A172 (cell line): Measurements from ENCODE around the gene ADGRV1. TPM values are rescaled to one million over a fixed set of nuclear protein-coding genes. Genes with fewer than 3 reads are reported as not detected.

Experiments used
- DNase-seq: peaks from one replicate; pipeline ENCODE4 v3.0.0-alpha.2; 2015; ENCODE audit warnings: low spot score
- total RNA-seq: library from RNA; depleted of rRNA; stranded (reverse); fragments of >200 nt; shearing (Covaris generic); gene quantifications from 2 replicates; pipeline ENCODE4 v1.2.3, GENCODE V29; 2014

ADGRV1 gene
- total RNA-seq, 1 experiment from 2014 or later: not detected

DNA sequence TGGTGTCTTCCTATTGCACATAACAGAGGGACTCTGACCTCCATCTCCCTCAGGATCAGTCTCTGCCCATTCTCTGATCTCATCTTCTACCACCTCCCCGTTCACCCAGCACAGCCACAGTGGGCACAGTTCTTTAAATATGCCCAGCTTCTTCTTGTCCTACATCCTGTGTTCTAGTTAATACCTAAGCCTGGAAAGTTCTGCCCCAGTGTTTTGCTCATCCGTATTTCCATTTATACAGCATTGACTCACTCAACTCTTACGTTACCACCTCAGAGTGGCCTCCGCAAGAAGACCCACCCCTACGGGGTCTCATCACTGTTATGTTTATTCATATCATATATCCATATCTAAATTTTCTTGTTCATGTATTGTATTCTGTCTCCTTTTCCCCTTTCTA, 315.5 kb downstream of the ADGRV1 start:
- no peak for DNase-seq

GRCh38 chr5:90875456-90875855, 316.9 kb downstream of the ADGRV1 start:
- no peak for DNase-seq

DNA sequence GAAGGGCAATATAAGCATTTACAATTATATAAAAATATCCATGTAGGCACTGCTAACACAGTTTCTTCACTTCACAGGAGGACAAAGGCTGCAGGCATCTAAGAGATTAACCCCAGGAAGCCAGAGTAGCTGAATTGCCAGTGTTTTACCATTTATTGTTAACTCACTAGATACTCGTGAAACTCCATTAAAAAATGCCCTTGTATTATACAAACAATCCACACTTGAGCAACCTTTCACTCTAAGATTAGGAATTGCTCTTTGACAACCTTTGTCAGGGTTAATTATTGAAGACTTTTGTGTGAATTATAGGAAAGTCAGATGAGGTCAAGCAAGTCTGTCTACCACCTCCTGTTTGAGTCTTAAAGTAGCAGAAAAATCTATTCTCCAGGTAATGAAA, 317.8 kb downstream of the ADGRV1 start:
- no peak for DNase-seq

- DNase-seq: no peak
Observed at GRCh38 chr5:90877049-90877448, 318.5 kb downstream of the ADGRV1 start.

DNA sequence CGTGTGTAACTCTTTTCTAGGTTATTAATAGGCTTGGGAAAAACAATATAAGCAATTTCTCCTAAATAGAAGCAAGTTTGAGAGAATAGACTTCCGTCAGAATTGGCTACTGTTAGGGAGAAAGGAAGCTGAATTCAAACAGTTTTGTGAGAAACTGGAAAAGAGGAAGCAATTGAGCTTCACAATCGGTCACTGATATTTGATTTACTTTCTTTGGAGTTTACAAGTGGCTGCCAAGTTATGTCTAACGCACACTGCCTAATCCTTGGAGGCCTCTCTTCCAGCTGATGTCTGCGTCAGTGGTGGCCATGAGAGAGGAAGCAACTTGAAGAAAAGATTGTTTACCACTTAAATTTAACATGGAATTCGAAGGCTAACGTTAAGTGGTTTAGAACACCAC, 319.5 kb downstream of the ADGRV1 start:
- DNase-seq: no peak

DNA sequence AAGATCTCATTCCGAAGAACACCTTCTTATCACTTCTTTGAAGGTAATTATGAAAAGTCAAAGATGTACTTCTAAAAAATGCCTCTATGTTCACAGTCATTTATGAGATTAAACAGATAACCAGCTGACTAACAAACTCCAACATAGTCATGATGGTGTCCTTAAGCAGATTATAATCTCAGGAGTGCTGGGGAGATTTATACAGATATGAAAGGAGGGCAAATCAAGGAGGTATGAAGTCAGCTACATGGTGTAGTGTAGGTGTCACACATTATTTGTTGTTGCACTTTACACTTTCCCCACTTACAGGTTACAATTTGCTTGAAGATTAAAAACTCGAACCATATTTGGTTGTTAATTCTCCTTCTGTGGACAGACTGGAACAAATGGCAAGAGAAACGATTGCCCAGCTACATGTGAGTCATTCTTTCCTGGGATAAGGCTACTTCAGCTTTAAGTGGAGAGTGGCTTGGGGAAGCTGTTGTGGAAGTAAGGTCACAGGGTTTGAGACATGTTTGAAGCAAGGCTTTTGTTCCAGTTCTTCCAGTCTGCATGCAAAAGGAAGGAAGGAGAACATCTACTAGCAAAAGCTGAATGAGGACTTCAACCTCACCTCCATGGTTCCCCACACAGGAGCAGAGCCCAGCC, 320.1 kb downstream of the ADGRV1 start:
- DNase-seq: peak; percentile 26

- no peak for DNase-seq
Observed at GRCh38 chr5:90881626-90882150, 323.1 kb downstream of the ADGRV1 start.

DNA sequence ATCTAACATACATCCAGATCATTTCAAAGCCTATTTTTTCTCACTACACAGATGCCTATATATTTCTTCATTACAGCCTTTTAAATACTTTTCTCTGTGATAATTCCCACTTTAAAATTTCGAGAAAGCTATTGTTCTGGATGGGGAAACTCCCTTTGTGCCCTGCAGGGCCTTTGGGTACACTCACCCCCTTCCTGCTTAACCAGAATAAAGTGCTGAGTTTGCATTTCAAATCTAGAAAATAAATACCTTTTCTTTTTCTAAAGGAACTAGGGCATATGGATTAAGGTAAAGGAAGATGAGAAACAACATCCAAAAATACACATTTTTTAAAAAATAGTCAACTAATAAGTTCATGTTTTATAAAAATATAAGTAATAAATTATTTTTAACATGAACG, 323.9 kb downstream of the ADGRV1 start:
- no peak for DNase-seq

DNA sequence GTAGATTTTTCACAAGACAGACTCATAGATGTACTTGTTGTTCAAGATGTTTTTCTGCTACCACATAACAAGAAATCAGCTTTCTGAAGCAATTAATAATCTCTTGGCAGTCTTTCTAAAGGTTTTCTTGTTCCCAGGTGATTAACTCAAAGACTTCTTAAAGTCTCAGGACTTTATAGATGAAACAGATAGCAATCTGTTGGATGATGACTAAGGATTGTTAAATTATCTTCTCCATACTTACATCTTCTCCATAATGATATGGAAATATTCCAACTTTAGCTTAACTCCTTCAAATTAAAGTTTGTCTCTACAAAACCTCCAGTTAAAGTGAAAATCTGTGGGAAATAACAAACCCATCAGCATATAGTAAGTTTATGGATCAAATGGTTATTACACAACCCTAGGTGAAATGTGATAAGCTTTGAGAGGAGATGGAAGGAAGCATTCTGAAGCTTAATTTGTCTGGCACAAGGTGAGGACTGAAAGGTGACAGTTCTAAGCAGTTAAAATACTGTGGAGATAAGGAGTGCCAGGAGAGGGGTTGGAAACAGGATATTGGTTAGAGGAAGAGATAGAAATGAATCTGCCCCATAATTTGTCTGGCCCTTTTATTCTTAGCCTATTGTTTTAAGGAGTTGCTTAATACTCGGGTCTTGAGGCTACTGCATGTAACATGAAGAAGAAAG, 326.7 kb downstream of the ADGRV1 start:
- DNase-seq: no peak

- no peak for DNase-seq
Observed at GRCh38 chr5:90886381-90886780, 327.8 kb downstream of the ADGRV1 start.

GRCh38 chr5:90888511-90889324, 330.1 kb downstream of the ADGRV1 start:
- peak; percentile 30 for DNase-seq

- no peak for DNase-seq
Observed at GRCh38 chr5:90889325-90889600, 330.7 kb downstream of the ADGRV1 start.

DNA sequence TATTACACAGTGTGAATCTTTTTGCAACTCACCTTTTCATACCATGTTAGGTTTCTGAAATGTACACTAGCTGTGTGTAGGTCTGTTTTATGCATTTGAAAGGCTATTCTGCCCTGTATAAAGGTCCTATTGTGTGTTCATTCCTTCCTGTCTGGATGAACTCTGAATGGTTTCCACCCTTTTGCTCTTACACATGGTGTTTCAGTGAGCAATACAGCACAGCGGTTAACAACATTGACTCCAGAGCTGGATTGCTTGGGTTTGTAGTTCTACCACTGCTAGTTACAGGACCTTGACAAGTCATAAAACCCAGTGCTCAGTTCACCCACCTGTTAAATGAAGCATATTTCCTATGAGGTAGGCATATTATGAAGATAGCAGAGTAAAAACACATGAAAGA, 331.6 kb downstream of the ADGRV1 start:
- no peak for DNase-seq

- DNase-seq: no peak
Observed at GRCh38 chr5:90894866-90895420, 336.3 kb downstream of the ADGRV1 start.

GRCh38 chr5:90897618-90898017, 339.0 kb downstream of the ADGRV1 start:
- no peak for DNase-seq

DNA sequence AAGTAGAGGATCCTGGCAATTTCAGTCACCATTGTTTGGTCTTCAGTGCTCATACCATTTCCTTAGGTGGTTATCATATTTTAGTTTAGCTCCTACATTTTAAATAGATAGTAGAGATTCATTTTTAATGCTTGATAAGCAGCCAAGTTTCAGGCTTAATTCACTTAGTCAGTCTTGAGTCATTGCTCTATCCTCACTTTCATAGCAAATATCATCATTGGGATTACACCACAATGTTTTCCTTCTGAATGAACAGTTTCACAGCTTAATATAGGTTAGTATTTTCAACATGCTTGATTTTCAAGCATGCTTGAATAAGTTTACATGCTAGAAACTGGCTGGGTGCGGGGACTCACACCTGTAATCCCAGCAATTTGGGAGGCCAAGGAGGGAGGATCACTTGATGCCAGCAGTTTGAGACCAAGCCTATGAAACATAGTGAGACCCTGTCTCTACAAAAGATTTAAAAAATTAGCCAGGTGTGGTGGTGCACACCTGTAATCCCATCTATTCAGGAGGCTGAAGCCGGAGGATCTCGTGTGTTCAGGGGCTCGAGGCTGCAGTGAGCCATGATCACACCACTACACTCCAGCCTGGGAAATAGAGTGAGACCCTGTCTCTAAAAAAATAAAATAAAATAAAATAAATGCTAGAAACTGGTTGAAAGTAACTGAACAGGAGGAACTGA, 339.9 kb downstream of the ADGRV1 start:
- DNase-seq: peak; percentile 31

DNA sequence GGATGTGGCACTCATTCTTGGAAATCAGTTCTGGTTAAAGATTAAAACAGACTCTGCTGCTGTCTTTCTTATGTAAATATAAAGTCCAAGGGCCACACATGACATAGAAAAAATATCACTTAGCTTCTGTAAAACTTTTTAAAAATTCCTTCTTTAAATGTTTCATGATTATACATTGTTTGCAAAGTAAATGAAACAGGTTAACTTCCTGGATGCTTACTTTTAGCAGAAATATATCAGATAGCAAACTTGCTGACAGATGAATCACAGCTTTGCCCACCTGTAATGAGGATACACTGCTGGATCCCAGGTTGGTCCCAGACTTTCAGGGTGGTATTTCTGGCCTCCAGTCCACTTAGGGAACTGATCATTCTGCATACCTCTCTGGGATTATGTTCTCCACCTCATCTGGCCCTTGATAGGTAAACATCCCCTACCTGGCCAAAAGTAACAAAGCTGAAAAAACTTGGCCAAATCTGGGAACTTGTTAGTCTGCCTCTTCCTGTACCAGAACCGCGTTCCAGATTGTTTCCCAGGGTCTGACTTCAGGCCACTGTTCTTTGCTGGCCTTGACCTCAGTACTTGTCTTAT, 340.5 kb downstream of the ADGRV1 start:
- no peak for DNase-seq

DNA sequence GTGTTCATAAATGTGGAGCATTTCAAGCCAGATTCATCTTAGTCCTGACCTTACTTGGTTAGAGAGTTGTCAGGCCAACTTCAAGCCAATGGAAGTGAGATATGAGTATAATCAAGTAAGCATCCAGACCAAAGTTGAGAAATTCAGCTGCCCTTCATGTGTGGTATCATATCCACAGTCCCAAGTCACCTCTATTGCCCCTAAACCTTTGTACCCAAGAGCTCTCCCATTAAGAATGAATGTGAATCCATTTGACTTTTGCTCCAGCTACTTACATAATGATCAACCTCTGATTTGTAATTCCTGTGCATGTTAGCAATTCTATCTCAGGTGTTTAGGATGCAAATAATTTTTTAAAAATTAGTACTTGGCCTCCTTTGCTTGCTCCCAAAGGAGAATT, 342.7 kb downstream of the ADGRV1 start:
- DNase-seq: no peak

- no peak for DNase-seq
Observed at GRCh38 chr5:90902170-90902569, 343.6 kb downstream of the ADGRV1 start.

DNA sequence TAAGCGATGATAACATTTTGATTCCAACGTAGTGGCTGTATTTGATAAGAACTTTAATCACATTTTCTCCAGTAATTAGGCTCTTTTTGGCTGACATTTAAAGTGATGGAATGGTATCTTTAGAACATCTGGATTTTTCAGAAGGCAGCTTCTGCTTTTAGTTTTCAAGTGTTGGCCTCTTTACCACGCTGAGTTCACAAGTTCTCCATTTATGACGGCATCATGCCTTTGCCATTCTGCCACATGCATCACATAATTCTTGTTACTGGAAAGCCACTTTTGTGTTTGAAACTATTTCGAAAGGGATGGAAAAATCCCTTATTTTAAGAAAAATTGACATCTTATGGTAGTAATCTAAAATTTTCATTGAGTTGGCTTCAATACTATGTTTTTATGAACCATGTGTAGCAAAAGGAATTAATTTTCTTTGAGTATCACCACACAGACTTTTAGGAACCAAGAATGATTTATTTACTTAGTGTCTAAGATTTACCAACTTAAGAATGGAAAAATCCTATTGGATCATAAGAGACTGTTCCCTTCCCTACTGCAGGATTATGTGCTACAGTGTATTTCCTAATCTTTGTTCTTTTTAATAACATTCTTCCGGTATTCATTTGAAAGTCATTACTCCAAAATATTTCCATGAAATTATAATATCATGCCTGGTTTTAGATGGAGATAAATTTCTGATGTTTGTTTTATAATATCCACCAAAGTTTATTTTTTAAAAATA, 344.2 kb downstream of the ADGRV1 start:
- DNase-seq: no peak

GRCh38 chr5:90909101-90909503, 350.5 kb downstream of the ADGRV1 start:
- no peak for DNase-seq
